MM.1S (cell line): Measurements from ENCODE around the gene ERC2.

Source experiments
- EZH2 ChIP-seq: fragments of 300-600 bp; sonication (generic); optimal IDR thresholded peaks from 2 replicates; pipeline ENCODE3; 2017; ENCODE audit warnings: low read depth, mild to moderate bottlenecking, antibody characterized with exemption, low read length, mixed read lengths
- EZH2phosphoT487 ChIP-seq: fragments of 300-600 bp; sonication (generic); IDR thresholded peaks from 2 replicates; pipeline ENCODE4 v1.6.1; 2018; ENCODE audit warnings: antibody characterized with exemption, low read length
- TF ChIP-seq, protein P1 (sequence below): fragments of 300-600 bp; sonication (generic); IDR thresholded peaks from 2 replicates; pipeline ENCODE4 v1.5.1; 2016; ENCODE audit warnings: antibody characterized with exemption, low read length, mixed read lengths

DNA sequence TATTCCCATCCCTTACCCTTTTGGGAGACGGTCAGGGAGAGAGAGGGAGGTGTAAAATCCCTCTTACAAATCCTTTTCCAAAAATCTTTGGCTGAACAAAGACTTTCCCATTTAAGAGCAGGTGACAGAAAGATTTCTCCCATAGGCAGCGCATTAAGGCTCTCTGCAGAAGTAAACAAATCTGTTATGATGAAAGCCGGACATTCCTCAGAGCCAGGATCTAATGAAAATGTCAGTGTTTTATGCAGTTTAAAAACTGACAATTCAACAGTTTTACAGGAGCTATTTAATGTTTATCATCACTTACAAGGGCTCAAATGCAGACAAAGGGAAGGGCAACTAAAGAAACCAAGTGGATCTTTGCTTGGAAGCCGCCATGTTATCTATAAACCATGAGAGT lies 872.8 kb downstream of the ERC2 start:
- TF ChIP-seq, protein P1, sequence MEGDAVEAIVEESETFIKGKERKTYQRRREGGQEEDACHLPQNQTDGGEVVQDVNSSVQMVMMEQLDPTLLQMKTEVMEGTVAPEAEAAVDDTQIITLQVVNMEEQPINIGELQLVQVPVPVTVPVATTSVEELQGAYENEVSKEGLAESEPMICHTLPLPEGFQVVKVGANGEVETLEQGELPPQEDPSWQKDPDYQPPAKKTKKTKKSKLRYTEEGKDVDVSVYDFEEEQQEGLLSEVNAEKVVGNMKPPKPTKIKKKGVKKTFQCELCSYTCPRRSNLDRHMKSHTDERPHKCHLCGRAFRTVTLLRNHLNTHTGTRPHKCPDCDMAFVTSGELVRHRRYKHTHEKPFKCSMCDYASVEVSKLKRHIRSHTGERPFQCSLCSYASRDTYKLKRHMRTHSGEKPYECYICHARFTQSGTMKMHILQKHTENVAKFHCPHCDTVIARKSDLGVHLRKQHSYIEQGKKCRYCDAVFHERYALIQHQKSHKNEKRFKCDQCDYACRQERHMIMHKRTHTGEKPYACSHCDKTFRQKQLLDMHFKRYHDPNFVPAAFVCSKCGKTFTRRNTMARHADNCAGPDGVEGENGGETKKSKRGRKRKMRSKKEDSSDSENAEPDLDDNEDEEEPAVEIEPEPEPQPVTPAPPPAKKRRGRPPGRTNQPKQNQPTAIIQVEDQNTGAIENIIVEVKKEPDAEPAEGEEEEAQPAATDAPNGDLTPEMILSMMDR: no peak
- no peak for TF ChIP-seq EZH2
- TF ChIP-seq EZH2phosphoT487: no peak
